Measurements from ENCODE around the gene CORIN. TPM values are rescaled to one million over a fixed set of nuclear protein-coding genes. Genes with fewer than 3 reads are reported as not detected.
"Not testable (repeated sequence)": the region's sequence is repeated elsewhere in the genome, so short reads cannot be mapped to it uniquely, and the experiment has no call there.

CORIN gene
- total RNA-seq, 3 donors from 2014 or later, result 1.6 to 6.4 (median 1.6) TPM

GRCh38 chr4:47776353-47776752 lies 61.5 kb downstream of the CORIN start:
- no peak overlapping the region for H3K4me3 ChIP-seq
- H3K27me3 ChIP-seq, result no peaks in the 10 kb centered on the region
- H3K9me3 ChIP-seq, result peaks cover 0 to 7% of the 10 kb centered on the region in 2 donors
- no peaks in the 10 kb centered on the region for H3K4me1 ChIP-seq
- no peak overlapping the region for H3K27ac ChIP-seq
- intact Hi-C loops (cut with DNase I; ENCODE audit: low total_unique reads), result no loop called here
- H3K36me3 ChIP-seq, result no peaks in the 10 kb centered on the region
- TF ChIP-seq CTCF (IDR thresholded peaks at IDR 0.05), result no peak
- no peak for TF ChIP-seq POLR2A (IDR thresholded peaks at IDR 0.05)
- no peak for TF ChIP-seq POLR2AphosphoS5 (IDR thresholded peaks at IDR 0.05)
- no peak for DNase-seq (ENCODE audit: low spot score in 2 of 2)

- H3K27ac ChIP-seq, result no peak overlapping the region
- no peaks in the 10 kb centered on the region for H3K36me3 ChIP-seq
- no peak overlapping the region for H3K4me3 ChIP-seq
- no peaks in the 10 kb centered on the region for H3K4me1 ChIP-seq
- TF ChIP-seq POLR2AphosphoS5 (IDR thresholded peaks at IDR 0.05) (no peak), POLR2A (IDR thresholded peaks at IDR 0.05) (no peak), CTCF (IDR thresholded peaks at IDR 0.05) (no peak)
- H3K27me3 ChIP-seq, result no peaks in the 10 kb centered on the region
- DNase-seq (ENCODE audit: low spot score in 2 of 2), result no peak
- intact Hi-C loops (cut with DNase I; ENCODE audit: low total_unique reads), result no loop called here
- no peaks in the 10 kb centered on the region for H3K9me3 ChIP-seq
Observed at GRCh38 chr4:47774079-47774478, 63.8 kb downstream of the CORIN start.

GRCh38 chr4:47771020-47771419 lies 66.8 kb downstream of the CORIN start:
- no peak for DNase-seq (ENCODE audit: low spot score in 2 of 2)
- H3K27ac ChIP-seq, result no peak overlapping the region
- no peaks in the 10 kb centered on the region for H3K4me1 ChIP-seq
- H3K36me3 ChIP-seq, result no peaks in the 10 kb centered on the region
- no peaks in the 10 kb centered on the region for H3K9me3 ChIP-seq
- TF ChIP-seq POLR2AphosphoS5 (IDR thresholded peaks at IDR 0.05), result no peak
- no peak for TF ChIP-seq CTCF (IDR thresholded peaks at IDR 0.05)
- no peak for TF ChIP-seq POLR2A (IDR thresholded peaks at IDR 0.05)
- H3K27me3 ChIP-seq, result no peaks in the 10 kb centered on the region
- no peak overlapping the region for H3K4me3 ChIP-seq
- intact Hi-C loops (cut with DNase I; ENCODE audit: low total_unique reads), result no loop called here

GRCh38 chr4:47767956-47768355 lies 69.9 kb downstream of the CORIN start:
- H3K27ac ChIP-seq; H3K27me3 ChIP-seq; H3K4me3 ChIP-seq; H3K9me3 ChIP-seq; DNase-seq (ENCODE audit: low spot score in 2 of 2); H3K4me1 ChIP-seq; intact Hi-C loops (cut with DNase I; ENCODE audit: low total_unique reads); H3K36me3 ChIP-seq: not testable (repeated sequence)

- DNase-seq (ENCODE audit: low spot score in 2 of 2), result no peak
- Histone ChIP-seq H3K4me3 (no peak overlapping the region), H3K36me3 (no peaks in the 10 kb centered on the region), H3K9me3 (no peaks in the 10 kb centered on the region), H3K27ac (no peak overlapping the region), H3K27me3 (no peaks in the 10 kb centered on the region), H3K4me1 (no peaks in the 10 kb centered on the region)
- no peak for TF ChIP-seq CTCF (IDR thresholded peaks at IDR 0.05)
- no peak for TF ChIP-seq POLR2A (IDR thresholded peaks at IDR 0.05)
- no peak for TF ChIP-seq POLR2AphosphoS5 (IDR thresholded peaks at IDR 0.05)
- intact Hi-C loops (cut with DNase I; ENCODE audit: low total_unique reads), result no loop called here
Observed at GRCh38 chr4:47763279-47763678, 74.6 kb downstream of the CORIN start.

All from breast epithelium (tissue), 4 donors.